NCI-H2107 (cell line): ENCODE measurements around the gene MFSD11.
A peak's percentile ranks its signal among the peaks of the same experiment; 100 is the strongest.
"Not testable (repeated sequence)": the region's sequence is repeated elsewhere in the genome, so short reads cannot be mapped to it uniquely, and the experiment has no call there.

Source experiments
- DNase-seq: peaks from one replicate; lab custom pipeline; 2025; lab: John Stamatoyannopoulos, UW

The MFSD11 gene

GRCh38 chr17:76805319-76805718 lies 67.4 kb downstream of the MFSD11 start:
- no peak for DNase-seq

- not testable (repeated sequence) for DNase-seq
These were observed 68.2 kb downstream of the MFSD11 start for GRCh38 chr17:76806151-76806550.

GRCh38 chr17:76806767-76807166 lies 68.8 kb downstream of the MFSD11 start:
- DNase-seq, result not testable (repeated sequence)

GRCh38 chr17:76808326-76808725 lies 70.4 kb downstream of the MFSD11 start:
- no peak for DNase-seq

- DNase-seq, result no peak
These were observed 73.0 kb downstream of the MFSD11 start for GRCh38 chr17:76810956-76811355.

GRCh38 chr17:76811834-76812233 lies 73.9 kb downstream of the MFSD11 start:
- DNase-seq, result no peak

GRCh38 chr17:76812263-76812662 lies 74.3 kb downstream of the MFSD11 start:
- DNase-seq, result no peak

- no peak for DNase-seq
These were observed 75.0 kb downstream of the MFSD11 start for GRCh38 chr17:76812968-76813367.

- DNase-seq, result not testable (repeated sequence)
These were observed 78.1 kb downstream of the MFSD11 start for GRCh38 chr17:76815907-76816589.

- DNase-seq, result peak; percentile 35
These were observed 78.7 kb downstream of the MFSD11 start for GRCh38 chr17:76816590-76817135.

- peak; percentile 84 for DNase-seq
These were observed 82.1 kb downstream of the MFSD11 start for GRCh38 chr17:76820039-76820438.

- peak; percentile 61 for DNase-seq
These were observed 82.6 kb downstream of the MFSD11 start for GRCh38 chr17:76820561-76820960.

- DNase-seq, result no peak
These were observed 84.4 kb downstream of the MFSD11 start for GRCh38 chr17:76822184-76822778.

- DNase-seq, result no peak
These were observed 86.2 kb downstream of the MFSD11 start for GRCh38 chr17:76824093-76824492.

- no peak for DNase-seq
These were observed 88.6 kb downstream of the MFSD11 start for GRCh38 chr17:76826330-76827068.

GRCh38 chr17:76827736-76828135 lies 89.8 kb downstream of the MFSD11 start:
- no peak for DNase-seq
